KOPT-K1 (cell line): ENCODE data around the gene LIX1L.
"Not testable (repeated sequence)": the region's sequence is repeated elsewhere in the genome, so short reads cannot be mapped to it uniquely, and the experiment has no call there.

Experiments
- H3K27ac ChIP-seq: fragments of 200-600 bp; sonication (generic); 2 replicates; pipeline ENCODE4 v1.5.1; 2016; ENCODE audit warnings: antibody characterized with exemption, mild to moderate bottlenecking, low read depth, low read length; ENCODE audit not compliant: poor library complexity, severe bottlenecking
- H3K36me3 ChIP-seq: fragments of 200-600 bp; sonication (generic); 2 replicates; pipeline ENCODE4 v1.5.1; 2017; ENCODE audit warnings: antibody characterized with exemption, mild to moderate bottlenecking, low read length, moderate library complexity; ENCODE audit not compliant: insufficient read depth
- H3K9me3 ChIP-seq: fragments of 200-600 bp; sonication (generic); 2 replicates; pipeline ENCODE4 v1.5.1; 2017; ENCODE audit warnings: antibody characterized with exemption, low read length, mild to moderate bottlenecking; ENCODE audit not compliant: insufficient read depth, poor library complexity, severe bottlenecking

The LIX1L gene

DNA sequence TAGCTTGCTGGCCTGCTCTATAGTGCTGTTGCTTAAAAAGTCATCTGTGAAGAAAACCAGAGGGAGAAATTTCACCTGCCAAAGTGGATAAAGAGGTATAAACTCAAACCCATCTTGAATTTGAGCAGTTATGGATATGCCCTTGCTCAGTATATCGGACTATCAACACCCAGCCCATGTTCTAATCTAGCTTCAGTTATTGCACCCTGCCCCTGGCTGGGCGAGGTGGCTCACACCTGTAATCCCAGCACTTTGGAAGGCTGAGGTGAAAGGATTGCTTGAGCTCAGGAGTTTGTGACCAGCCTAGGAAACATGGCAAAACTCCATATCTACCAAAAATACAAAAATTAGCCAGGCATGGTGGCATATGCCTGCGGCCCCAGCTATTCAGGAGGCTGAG, 13.3 kb downstream of the LIX1L start:
- Histone ChIP-seq H3K36me3 (peaks cover 79% of the 10 kb centered on the region), H3K9me3 (no peaks in the 10 kb centered on the region), H3K27ac (no peak overlapping the region)

DNA sequence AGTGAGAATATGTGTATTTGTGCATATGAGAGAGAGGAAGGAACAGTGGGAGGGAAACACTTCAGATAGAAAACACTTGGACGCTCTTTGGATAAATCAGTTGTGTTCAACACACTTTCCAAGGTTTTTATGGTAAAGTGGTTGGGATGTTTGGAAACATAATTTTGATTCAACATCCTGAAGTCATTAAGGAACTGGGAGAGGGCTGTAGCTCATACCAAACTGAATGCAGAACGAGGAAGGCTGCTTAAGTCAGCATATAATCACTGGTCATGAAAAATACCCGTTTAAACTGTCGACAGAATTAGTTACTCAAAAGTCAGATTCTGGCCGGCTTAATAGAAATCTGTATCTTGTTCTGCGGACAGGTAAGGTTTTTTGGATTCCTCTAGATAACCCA, 14.9 kb downstream of the LIX1L start:
- Histone ChIP-seq H3K36me3 (peaks cover 65% of the 10 kb centered on the region), H3K27ac (no peak overlapping the region), H3K9me3 (no peaks in the 10 kb centered on the region)

DNA sequence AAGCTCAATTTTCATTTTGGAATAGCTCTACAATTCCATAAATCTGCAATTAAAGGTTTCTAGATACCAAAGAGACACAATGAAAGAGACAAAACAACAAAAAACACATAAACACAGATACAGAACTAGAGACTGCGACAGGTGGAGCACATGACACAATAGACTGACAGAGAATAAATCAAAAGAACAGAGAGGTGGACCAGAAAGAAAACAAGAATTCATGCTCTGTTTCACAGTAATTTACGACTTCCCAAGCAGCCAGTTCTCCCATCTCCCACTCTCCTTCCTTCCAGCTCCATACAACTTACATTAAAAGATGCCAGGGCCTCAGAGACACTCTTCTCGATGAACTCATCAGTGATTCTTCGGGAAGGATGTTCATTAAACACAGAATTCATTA, 15.4 kb downstream of the LIX1L start:
- no peaks in the 10 kb centered on the region for H3K9me3 ChIP-seq
- H3K27ac ChIP-seq, result no peak overlapping the region
- H3K36me3 ChIP-seq, result peaks cover 65% of the 10 kb centered on the region

DNA sequence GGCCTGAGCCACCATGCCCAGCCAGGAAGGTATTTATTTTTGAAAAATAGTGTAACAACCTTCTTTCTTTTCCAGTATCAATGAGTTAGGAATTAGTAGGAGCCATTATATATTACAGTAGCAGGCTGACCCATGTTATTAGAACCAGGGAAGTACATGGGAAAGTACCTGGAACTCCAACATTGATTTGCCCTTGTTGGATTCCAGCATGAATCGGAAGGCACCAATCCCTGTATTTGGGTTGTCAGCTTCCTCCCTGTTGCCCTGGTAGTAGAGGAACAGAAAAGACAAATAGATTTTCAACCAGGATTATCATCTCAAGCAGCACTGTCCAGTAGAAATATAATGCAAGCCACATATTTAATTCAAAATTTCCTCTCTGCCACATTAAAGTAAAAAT, 20.4 kb downstream of the LIX1L start:
- no peak overlapping the region for H3K27ac ChIP-seq
- no peaks in the 10 kb centered on the region for H3K9me3 ChIP-seq
- H3K36me3 ChIP-seq, result peaks cover 59% of the 10 kb centered on the region

GRCh38 chr1:145936247-145936646, 21.6 kb downstream of the LIX1L start:
- no peak overlapping the region for H3K27ac ChIP-seq
- H3K36me3 ChIP-seq, result peaks cover 50% of the 10 kb centered on the region
- no peaks in the 10 kb centered on the region for H3K9me3 ChIP-seq

- Histone ChIP-seq H3K9me3 (no peaks in the 10 kb centered on the region), H3K36me3 (peaks cover 46% of the 10 kb centered on the region), H3K27ac (no peak overlapping the region)
Observed at GRCh38 chr1:145935708-145936107, 22.1 kb downstream of the LIX1L start.

DNA sequence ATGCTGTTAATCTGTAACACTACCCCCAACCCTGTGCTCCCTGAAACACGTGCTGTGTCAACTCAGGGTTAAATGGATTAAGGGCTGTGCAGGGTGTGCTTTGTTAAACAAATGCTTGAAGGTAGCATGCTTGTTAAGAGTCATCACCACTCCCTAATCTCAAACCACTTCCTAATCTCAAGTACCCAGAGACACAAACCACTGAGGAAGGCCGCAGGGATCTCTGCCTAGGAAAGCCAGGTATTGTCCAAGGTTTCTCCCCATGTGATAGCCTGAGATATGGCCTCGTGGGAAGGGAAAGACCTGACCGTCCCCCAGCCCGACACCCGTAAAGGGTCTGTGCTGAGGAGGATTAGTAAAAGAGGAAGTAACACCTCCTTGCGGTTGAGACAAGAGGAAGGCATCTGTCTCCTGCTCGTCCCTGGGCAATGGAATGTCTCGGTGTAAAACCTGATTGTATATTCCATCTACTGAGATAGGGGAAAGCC, 25.3 kb downstream of the LIX1L start:
- not testable (repeated sequence) for H3K27ac ChIP-seq, H3K9me3 ChIP-seq
- peaks cover 38% of the 10 kb centered on the region for H3K36me3 ChIP-seq

- Histone ChIP-seq H3K27ac (peak overlapping the region; percentile 84), H3K36me3 (peaks cover 21% of the 10 kb centered on the region), H3K9me3 (no peaks in the 10 kb centered on the region)
Observed at GRCh38 chr1:145927916-145928643, 29.7 kb downstream of the LIX1L start.

- H3K36me3 ChIP-seq, result peaks cover 29% of the 10 kb centered on the region
- peak within 1 kb of the TSS; percentile 84 for H3K27ac ChIP-seq
- no peaks in the 10 kb centered on the region for H3K9me3 ChIP-seq
Observed at GRCh38 chr1:145927063-145927886, 30.5 kb downstream of the LIX1L start, which contains the start of gene RBM8A. Gene RBM8A, minus strand, starts transcription at chr1:145927484. Its CDS starts 58 bp downstream, at chr1:145927426.

- Histone ChIP-seq H3K36me3 (peaks cover 30% of the 10 kb centered on the region), H3K27ac (peak overlapping the region; percentile 84), H3K9me3 (no peaks in the 10 kb centered on the region)
Observed at GRCh38 chr1:145926686-145927062, 31.1 kb downstream of the LIX1L start.

DNA sequence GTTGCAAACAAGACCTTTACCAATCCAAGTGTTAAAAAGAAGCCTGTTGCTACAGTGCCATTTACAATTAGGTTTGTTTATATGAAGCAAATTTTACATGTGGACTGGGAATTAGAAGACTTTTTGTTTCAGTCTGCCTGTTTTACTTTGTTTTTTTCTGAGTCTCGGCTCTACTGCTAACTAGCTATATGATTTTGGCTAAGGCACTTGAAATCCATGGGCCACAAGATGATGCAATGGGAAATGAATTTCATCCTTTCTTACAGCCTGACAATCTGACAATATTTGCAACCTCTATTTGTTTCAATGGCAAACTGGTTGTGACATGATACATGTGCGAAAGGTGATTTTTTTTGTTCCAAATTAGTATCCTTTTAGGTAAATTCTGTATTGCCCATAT, 35.6 kb downstream of the LIX1L start:
- no peak overlapping the region for H3K27ac ChIP-seq
- no peaks in the 10 kb centered on the region for H3K9me3 ChIP-seq
- peaks cover 30% of the 10 kb centered on the region for H3K36me3 ChIP-seq

- not testable (repeated sequence) for H3K27ac ChIP-seq, H3K9me3 ChIP-seq
- H3K36me3 ChIP-seq, result peaks cover 36% of the 10 kb centered on the region
Observed at GRCh38 chr1:145920297-145920696, 37.5 kb downstream of the LIX1L start.

GRCh38 chr1:145918992-145919939, 38.6 kb downstream of the LIX1L start:
- peak overlapping the region; percentile 75 for H3K27ac ChIP-seq
- peaks cover 43% of the 10 kb centered on the region for H3K36me3 ChIP-seq
- H3K9me3 ChIP-seq, result no peaks in the 10 kb centered on the region

- Histone ChIP-seq H3K9me3 (no peaks in the 10 kb centered on the region), H3K27ac (peak within 1 kb of the TSS; percentile 75), H3K36me3 (peaks cover 44% of the 10 kb centered on the region)
Observed at GRCh38 chr1:145918144-145918991, 39.4 kb downstream of the LIX1L start, which contains the start of gene PEX11B. Gene PEX11B, minus strand, starts transcription at chr1:145918717. Its CDS starts 29 bp downstream, at chr1:145918688.
